HG03039 (cell line): ENCODE results near the gene PHF20.
"Not testable (repeated sequence)": the region's sequence is repeated elsewhere in the genome, so short reads cannot be mapped to it uniquely, and the experiment has no call there.

Source experiments
- ATAC-seq: cut with Tn5 transposase; IDR thresholded peaks from one replicate; pipeline ENCODE4 v1.9.1; 2021; ENCODE audit warnings: mild to moderate bottlenecking, moderate library complexity; ENCODE audit not compliant: unreplicated experiment

PHF20 gene

DNA sequence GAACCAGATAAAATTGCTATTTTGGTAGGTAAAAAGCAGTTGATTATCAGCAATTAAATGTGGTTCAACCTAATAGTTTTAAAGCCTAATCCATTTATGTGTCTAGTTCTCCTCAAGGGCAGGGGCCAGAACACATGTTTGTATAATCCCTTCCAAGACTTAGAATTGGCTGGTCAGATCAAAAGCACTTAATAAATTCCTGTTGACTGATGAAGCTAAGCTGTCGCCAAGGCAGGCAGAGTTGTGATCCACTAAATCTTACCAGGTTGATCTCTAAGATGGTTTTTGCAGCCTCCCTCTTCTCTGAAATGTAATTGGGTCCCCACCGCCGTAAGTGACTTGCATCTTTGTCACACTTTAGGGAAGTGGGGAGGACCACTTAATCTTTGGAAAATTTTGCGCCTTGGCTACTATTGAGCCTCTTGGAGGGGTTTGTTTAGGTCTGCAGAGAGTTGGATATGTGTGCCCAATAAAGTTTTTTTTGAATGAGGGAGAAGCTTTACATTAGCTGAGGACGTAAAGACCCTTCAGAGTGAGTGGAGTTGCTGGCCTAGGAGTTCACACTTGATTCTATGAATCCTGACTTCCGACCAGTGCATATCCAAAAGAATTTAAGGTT is 65.9 kb downstream of the PHF20 start:
- ATAC-seq = no peak

DNA sequence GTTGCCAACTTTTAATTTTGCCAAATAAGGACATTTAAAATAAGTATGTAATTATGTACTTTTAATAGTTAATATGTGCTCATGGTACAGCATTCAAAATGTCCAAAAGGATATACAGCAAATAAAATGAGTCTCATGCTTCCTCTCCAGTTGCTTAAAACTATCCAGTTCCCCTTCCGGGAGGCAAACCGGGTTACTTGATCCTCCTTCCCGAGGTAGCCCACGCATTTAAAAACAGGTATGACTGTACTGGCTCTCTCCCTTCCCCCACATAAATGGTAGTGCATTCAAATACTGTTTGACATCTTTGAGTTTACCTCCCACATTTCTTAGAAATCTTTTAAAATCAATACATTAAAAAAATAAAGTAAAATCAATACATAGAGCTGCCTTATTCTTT is 66.4 kb downstream of the PHF20 start:
- ATAC-seq = no peak

DNA sequence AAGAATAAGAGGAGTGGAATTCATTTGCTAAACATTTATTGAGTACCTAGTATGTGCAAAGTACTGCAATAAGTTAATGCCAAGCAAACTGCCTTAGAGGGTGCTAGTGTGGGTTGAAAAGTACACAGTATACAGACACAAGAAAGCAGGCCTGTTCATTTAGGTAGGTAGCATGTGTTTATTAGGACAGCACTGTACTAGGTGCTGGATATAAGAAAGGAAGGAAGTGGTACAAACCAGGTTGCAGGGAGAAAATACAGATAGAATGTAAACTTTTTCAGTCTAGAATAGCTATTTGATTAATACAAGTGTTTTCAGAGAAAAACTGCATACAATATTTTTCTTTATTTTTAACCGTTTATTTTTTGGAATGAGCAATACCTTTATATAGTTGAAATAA is 68.1 kb downstream of the PHF20 start:
- ATAC-seq = no peak

DNA sequence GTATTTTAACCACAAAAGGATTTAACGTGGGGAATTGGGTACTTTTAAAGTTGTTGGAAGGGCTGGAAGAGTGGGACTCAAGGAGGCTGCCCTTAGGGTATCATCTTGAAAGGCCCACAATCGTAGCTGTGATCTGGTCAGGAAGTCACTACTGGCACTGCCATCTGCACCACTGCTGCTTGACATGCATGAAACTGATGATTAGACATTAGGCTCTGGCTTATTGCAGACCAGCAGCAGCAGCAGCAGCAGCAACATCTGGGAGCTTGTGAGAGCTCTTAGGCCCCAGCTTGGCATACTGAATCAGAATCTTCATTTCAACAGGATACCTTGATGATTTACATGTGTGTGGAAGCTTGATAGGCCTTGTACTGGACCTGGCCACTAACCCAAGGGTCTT is 68.6 kb downstream of the PHF20 start:
- ATAC-seq = no peak

DNA sequence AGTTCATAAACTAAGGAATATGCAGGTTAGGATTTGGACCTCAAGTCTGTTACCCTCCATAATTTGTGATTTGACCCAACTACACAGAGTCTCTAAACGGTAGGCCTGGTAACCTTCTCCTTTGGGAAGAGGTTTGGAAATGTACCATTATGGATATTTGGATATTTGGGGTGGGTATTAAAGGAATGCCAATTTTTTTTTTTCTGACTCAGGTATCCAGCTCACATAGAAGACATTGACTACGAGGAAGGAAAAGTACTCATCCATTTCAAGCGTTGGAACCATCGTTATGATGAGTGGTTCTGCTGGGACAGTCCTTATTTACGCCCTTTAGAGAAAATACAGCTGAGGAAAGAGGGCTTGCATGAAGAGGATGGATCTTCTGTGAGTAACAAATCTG is 70.5 kb downstream of the PHF20 start:
- no peak for ATAC-seq

DNA sequence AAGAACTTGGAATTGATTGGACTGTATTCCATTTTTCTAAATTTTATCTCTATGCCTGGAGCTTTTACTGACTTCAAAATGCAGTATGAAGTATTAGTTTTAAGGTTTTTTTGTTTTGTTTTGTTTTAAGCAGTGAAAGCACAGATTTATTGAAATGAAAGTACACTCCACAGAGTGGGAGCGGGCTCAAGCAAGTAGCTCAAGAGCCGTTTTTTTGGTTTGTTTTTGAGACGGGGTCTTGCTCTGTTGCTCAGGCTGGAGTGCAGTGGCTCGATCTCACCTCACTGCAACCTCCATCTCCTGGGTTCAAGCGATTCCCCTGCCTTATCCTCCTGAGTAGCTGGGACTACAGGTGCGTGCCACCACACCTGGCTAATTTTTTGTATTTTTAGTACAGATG is 72.1 kb downstream of the PHF20 start:
- ATAC-seq = not testable (repeated sequence)

DNA sequence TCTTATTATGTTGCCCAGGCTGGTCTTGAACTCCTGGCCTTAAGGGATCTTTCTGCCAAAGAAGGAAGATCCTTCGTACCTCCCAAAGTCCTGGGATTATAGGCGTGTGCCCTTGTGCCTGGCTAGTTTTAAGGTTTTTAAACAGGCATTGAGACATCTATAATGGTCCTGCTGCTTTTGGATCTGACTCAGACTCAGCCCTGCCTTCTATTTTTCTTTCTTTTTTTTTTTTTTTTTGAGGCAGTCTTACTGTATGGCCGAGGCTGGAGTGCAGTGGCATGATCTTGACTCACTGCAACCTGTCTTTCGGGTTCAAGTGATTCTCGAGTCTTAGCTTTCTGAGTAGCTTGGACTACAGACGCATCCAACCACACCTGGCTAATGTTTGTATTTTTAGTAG is 73.7 kb downstream of the PHF20 start:
- ATAC-seq = no peak

DNA sequence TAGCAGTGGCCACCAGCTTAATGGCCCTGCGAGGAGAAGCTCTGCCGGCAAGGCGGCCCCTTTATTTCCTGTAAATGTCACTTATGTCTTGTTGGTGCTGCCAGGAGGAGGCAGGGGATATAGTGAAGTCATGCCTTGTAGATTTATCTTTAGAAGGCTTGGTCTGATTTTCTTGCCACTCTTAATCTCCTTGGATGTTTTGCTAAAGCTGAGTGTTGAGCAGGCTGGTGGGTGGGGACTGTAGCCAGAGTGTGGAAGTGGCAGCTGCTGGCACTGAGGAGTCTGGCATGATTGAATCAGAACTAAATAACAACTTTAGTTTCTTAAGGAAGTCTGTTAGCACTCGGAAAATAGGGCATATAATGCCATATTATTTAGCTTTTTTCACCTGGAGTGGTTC is 77.9 kb downstream of the PHF20 start:
- ATAC-seq = no peak

DNA sequence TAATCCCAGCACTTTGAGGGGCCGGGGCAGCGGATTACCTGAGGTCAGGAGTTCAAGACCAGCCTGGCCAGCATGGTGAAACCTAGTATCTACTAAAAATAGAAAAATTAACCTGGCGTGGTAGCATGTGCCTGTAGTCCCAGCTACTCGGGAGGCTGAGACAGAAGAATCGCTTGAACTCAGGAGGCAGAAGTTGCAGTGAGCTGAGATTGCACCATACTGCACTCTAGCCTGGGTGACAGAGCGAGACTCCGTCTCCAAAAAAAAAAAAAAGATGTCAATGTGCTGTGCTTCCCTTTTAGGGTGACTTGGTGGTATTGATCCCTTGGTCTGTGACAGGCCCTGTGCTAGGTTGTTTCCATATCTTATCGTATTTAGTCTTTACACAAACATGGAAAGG is 79.8 kb downstream of the PHF20 start:
- ATAC-seq = not testable (repeated sequence)

DNA sequence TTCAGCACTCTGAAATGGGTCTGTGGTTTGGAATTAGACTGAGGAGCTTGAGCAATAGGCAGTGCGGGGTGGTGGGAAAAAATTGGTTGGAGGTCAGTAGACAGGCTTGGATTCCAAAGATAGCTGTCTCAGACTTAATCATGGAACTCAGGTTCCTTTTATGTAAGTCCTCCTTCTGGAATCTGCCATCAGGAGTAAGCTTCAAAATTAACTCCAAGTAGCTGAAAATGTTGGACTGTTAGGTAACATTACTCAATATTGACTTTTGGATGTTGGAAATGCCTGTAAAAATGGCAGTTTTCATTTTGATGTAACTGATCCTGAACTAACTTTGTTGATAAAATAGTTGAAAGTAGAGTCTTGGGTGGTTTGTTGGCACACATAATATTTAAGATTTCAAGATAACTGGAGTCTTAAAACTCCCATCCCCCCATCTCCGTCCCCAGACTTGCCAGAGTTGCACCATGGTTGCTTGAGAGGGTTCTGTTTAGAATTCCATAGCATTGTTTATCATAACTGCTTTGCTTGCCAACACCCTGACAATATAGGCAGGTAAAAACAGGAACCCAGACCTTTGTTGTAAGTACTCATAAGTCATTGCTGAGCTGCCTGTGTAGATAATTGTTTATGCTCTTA is 83.0 kb downstream of the PHF20 start:
- ATAC-seq = no peak

DNA sequence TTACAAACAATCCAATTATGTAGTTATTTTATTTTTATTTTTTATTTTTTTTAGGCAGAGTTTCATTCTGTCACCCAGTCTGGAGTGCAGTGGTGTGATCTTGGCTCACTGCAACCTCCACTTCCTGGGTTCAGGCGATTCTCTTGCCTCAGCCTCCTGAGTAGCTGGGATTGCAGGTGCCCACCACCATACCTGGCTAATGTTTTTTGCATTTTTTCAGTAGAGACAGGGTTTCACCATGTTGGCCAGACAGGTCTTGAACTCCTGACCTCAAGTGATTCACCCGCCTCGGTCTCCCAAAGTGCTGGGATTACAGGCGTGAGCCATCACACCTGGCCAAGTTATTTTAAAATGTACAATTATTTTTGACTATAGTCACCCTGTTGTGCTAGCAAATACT is 83.8 kb downstream of the PHF20 start:
- not testable (repeated sequence) for ATAC-seq

DNA sequence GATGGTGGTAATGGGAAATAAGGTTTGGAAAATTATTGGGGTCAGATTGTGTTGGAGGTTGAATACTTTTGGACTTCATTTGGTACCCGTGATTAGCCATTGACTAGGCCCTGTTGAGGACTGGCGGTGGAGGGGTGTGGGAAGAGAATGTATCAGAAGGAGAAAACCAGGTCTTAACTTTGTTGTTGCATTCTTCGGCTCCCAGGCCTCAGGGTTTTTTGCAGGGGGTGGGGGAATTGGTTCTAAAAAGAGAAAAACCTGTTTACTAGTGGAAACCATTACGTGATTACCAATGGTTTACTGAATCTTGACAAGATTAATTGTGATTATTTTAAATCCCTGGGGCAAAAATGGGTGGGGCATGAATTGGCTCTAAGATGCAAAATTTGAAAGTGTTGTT is 85.1 kb downstream of the PHF20 start:
- no peak for ATAC-seq

DNA sequence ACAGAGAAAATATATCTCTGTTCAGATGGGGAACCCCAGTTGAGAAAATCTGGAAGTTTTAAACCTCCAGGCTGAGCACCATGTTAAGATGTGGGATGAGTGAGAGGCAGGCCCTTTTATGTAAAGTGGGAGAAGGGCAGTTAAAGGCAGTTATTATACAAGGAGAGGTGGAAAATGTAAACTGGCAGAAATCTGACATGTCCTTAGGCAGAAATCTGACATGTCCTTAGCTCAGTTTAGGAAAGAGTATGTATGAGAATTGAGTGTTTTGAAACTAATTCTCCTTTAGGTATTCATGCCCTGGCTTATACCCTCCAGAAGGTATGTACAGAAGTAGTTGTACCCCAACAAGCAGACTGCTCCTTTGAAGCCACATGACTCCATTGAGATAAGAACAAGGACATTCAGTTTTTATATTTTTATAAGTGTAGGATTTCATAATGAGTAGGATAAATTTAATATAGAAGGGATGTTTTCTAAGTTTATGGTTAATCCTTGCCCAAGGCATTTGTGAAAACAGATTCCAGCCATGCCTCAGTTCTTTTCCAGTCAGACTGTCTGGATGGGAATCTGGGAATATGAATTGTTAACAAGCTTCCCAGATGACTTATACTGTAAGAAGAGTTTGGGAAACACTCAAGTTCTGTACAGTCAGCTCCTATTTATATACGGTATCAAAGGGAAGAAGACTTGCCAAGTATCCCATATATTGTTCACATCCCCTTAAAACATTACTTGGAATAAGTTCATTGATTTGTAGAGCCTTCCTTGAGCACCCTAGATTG is 94.8 kb downstream of the PHF20 start:
- ATAC-seq = no peak

DNA sequence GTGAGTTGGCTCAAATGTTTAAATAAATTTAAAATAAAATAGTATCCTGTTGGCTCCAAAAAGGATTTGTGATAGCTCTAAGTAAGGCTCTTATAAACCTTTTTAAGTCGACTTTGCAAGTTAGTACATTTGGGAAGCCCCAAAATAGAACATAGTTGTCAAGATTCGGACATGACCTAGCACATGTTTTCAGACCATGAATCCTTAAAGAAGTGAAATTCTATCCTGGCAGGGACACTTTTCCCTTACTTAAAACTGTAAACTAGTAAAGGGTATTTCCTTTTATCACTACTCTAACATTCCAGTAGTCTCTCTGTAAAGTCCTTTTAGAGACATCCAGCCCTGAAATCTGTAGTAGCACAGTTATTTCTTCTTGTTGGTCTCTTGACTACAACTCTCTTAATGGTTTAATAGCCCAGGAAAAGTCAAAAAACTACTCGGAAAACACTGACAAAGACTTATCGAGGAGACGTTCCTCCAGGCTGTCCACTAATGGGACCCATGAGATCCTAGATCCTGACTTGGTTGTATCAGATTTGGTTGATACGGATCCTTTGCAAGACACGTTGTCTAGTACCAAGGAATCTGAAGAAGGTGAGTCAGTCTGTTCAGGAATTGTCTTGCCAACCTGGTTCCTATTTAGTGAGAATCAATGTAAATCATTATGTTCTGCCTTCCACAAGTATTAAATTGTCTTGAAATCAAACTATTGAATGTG is 98.9 kb downstream of the PHF20 start:
- ATAC-seq = no peak

DNA sequence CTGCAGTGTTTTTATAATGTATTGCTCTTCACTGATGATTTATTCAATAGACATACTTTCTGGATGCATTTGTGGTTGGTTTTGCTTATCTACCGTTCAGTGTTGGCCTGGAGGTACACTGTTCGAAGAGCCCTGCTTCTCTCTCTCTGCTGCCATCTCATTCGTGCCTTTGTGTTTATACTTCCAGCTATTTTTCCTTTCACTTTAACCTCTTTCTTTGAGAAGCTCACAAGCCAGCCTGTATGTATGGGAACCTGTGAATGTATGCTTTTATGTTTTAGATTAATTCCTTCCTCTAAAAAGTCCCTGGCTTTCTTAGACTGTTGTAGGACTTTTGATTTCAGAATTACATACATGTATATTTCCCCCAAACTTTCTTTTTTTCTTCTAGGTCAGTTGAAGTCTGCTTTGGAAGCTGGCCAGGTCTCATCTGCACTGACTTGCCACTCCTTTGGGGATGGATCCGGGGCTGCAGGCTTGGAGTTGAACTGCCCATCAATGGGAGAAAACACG is 99.5 kb downstream of the PHF20 start:
- ATAC-seq = no peak

DNA sequence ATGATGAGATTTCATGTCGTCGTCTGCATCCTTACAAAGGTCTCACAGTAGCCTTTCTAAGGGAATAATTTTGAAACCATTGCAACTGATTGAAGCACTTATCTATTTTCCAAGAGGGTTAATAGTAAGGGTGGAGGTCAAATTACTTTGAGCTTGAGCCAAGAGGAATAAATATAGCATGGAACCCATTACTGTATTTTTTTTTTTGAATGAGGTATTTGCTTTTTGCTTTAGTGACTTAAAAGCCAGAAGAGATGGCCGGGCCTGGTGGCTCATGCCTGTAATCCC is 104.2 kb downstream of the PHF20 start:
- ATAC-seq = no peak

DNA sequence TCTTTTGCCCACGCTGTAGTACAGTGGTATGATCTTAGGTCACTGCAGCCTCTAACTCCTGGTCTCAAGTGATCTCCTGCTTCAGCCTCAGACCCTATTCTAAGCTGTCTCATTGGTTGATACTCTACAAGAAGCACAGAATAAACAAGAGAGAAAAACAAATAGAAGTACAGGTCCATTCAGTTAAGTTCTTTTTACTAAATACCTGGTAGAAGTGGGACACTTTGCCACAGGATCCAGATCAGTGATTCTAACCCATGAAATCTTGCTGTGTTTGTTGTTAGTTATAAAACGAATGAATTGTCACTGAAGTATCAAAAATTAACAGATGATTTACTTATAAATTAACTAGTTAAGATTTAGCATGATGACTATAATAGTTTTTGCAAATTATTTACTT is 105.8 kb downstream of the PHF20 start:
- ATAC-seq = no peak

DNA sequence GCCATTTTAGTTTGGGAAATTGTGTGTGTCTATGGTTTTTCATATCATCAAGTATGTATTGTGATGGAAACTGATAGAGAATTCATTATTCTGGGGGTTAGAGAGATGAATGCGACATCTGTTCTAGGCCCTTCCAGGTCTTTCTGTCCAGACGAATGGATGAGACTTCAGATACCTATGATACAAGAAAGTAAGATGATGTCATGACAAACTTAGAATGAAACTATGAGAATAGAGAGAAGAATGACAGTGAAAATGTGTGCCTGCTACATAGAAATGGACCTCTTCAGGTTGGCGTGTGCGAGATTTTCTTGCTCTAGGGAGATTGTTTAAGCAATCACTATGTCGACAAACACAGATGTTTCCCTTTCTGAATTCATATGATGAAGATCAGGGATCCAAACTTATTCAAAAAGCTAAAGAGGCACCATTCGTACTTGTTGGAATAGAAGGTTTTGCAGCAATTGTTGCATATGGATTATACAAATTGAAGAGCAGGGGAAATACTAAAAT is 106.4 kb downstream of the PHF20 start:
- ATAC-seq = no peak

DNA sequence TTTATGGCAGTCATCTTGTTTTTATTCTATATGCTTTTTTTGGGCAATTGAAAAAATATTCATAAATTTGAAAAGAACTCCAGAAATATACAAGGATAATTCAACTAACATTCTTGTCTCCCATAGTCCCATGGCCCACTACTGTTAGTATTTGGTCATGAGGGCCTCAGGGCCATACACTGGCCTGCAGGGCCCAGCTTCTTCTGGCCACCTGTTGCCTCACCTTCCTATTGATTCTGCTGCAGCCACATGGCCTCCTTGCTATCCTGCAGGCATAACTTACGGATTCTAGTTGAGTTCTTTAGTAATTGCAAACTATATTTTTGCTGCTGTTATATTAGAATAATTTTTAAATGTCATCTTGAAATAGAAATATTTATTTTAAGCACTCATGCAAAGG is 109.9 kb downstream of the PHF20 start:
- ATAC-seq = no peak

DNA sequence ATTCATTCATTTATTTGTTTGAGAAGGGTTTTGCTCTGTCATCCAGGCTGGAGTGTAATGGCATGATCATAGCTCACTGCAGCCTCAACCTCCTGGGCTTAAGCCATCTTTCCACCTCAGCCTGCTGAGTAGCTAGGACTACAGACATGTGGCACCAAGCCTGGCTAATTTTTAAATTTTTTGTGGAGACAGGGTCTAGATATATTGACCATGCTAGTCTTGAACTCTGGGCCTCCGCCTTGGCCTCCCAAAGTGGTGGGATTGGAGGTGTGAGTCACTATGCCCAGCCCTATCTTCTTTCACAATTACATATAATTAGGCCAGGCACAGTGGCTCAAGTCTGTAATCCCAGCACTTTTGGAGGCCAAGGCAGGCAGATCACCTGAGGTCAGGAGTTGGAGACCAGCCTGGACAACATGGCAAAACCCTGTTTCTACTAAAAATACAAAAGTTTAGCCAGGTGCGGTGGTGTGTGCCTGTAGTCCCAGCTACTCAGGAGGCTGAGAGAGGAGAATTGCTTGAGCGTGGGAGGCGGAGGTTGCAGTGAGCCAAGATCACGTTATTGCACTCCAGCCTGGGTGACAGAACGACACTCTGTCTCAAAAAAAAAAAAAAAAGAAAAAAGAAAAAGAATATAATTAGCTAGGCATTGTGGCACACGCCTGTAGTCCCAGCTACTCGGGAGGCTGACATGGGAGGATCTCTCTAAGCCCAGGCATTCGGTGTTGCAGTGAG is 110.8 kb downstream of the PHF20 start:
- ATAC-seq = not testable (repeated sequence)

DNA sequence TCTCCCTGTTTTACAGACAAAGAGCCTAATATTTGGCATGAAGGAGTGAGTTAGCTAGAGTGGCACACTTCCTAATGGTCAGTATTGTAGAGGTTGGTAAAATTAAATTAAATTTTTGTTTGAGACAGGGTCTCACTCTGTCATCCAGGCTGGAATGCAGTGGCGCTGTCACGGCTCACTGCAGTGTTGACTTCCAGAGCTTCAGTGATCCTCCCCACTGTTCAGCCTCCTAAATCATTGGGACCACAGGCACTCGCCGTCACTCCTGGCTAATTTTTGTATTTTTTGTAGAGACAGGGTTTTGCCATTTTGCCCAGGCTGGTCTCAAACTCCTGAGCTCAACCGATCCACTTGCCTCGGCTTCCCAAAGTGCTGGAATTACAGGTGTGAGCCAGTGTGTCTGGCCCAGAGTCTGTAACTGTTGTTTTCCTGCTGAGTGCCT is 111.5 kb downstream of the PHF20 start:
- no peak for ATAC-seq
